IMR-90 (cell line): Measurements from ENCODE around the gene RAB40C. TPM values are rescaled to one million over a fixed set of nuclear protein-coding genes. Genes with fewer than 3 reads are reported as not detected.

ENCODE experiments used
- ATAC-seq: fragments of 200-7000 bp; cut with Tn5 transposase; 2 replicates; pipeline ENCODE4 v1.9.1; 2020; ENCODE audit warnings: low read depth, mild to moderate bottlenecking, moderate library complexity
- BruUV-seq: library from RNA; stranded (reverse); fragments of 400-500 nt; replicated peaks from 2 replicates; lab custom pipeline; 2021; lab: Mats Ljungman, UMichigan
- CTCF ChIA-PET: fragments of 300-600 bp; formaldehyde crosslinking; extraction: SDS; loops from one replicate; lab custom pipeline; 2021; ENCODE audit warnings: antibody characterized with exemption; lab: Yijun Ruan, JAX
- POLR2A ChIA-PET: fragments of 300-600 bp; sonication (Branson Sonifier 250); formaldehyde crosslinking; loops from one replicate; lab custom pipeline; 2022; ENCODE audit warnings: antibody characterized with exemption; ENCODE audit not compliant: unreplicated experiment; lab: Charles Lee
- DNase-seq: peaks from one replicate; pipeline ENCODE4 v3.0.0; 2013
- H2AFZ ChIP-seq: replicated peaks from 2 replicates; pipeline ENCODE3; 2013; ENCODE audit warnings: low read length, mild to moderate bottlenecking; ENCODE audit not compliant: poor library complexity
- H2AK5ac ChIP-seq: 2 replicates; pipeline ENCODE4 v1.6.1; 2013; ENCODE audit warnings: low read depth, low read length, inconsistent platforms
- H2AK9ac ChIP-seq: replicated peaks from 2 replicates; pipeline ENCODE3; 2013; ENCODE audit warnings: mild to moderate bottlenecking, low read depth, low read length, moderate library complexity; ENCODE audit not compliant: poor library complexity
- H2BK120ac ChIP-seq: 2 replicates; pipeline ENCODE4 v1.6.1; 2013; ENCODE audit warnings: low read depth, low read length, inconsistent platforms
- H2BK15ac ChIP-seq: 3 replicates; pipeline ENCODE4 v1.6.1; 2013; ENCODE audit warnings: low read depth, low read length, inconsistent platforms
- H2BK20ac ChIP-seq: 2 replicates; pipeline ENCODE4 v1.6.1; 2013; ENCODE audit warnings: low read depth, mild to moderate bottlenecking, inconsistent platforms, low read length, moderate library complexity
- H2BK5ac ChIP-seq: 2 replicates; pipeline ENCODE4 v1.6.1; 2013; ENCODE audit warnings: mild to moderate bottlenecking, low read depth, low read length, inconsistent platforms; ENCODE audit not compliant: poor library complexity, severe bottlenecking
- H3K14ac ChIP-seq: replicated peaks from 2 replicates; pipeline ENCODE4 v1.6.1; 2013; ENCODE audit warnings: low read depth, low read length, inconsistent platforms
- H3K18ac ChIP-seq: 2 replicates; pipeline ENCODE4 v1.6.1; 2013; ENCODE audit warnings: low read depth, low read length, control low read depth
- H3K23ac ChIP-seq: 2 replicates; pipeline ENCODE4 v1.6.1; 2013; ENCODE audit warnings: low read depth, low read length, inconsistent platforms
- H3K27ac ChIP-seq: 2 replicates; pipeline ENCODE4 v1.5.1; 2013; ENCODE audit warnings: mild to moderate bottlenecking, control low read depth, low read length; ENCODE audit not compliant: insufficient read depth
- H3K27me3 ChIP-seq: 2 replicates; pipeline ENCODE4 v1.6.1; 2013; ENCODE audit warnings: low read length; ENCODE audit not compliant: control insufficient read depth, insufficient read depth
- H3K36me3 ChIP-seq: 2 replicates; pipeline ENCODE4 v1.6.1; 2013; ENCODE audit warnings: low read length, mixed read lengths; ENCODE audit not compliant: control insufficient read depth, insufficient read depth
- H3K4ac ChIP-seq: 2 replicates; pipeline ENCODE4 v1.6.1; 2013; ENCODE audit warnings: low read depth, low read length, inconsistent platforms
- H3K4me1 ChIP-seq: 2 replicates; pipeline ENCODE4 v1.6.1; 2013; ENCODE audit warnings: low read length, mixed read lengths; ENCODE audit not compliant: control insufficient read depth, insufficient read depth
- H3K4me2 ChIP-seq: 2 replicates; pipeline ENCODE4 v1.6.1; 2013; ENCODE audit warnings: low read depth, mild to moderate bottlenecking, control low read depth, low read length, moderate library complexity
- H3K4me3 ChIP-seq: 2 replicates; pipeline ENCODE4 v1.5.1; 2013; ENCODE audit warnings: low read depth, mild to moderate bottlenecking, control low read depth, low read length, moderate library complexity; ENCODE audit not compliant: insufficient read depth
- H3K56ac ChIP-seq: 2 replicates; pipeline ENCODE4 v1.6.1; 2013; ENCODE audit warnings: low read length, inconsistent platforms; ENCODE audit not compliant: insufficient read depth; ENCODE audit errors: extremely low read depth
- H3K79me1 ChIP-seq, 2 experiments: 2 replicates each; pipeline ENCODE4 v1.6.1; 2013; ENCODE audit warnings: low read length in 2 of 2, inconsistent platforms in 1 of 2, low read depth in 1 of 2
- H3K9ac ChIP-seq: 2 replicates; pipeline ENCODE4 v1.6.1; 2013; ENCODE audit warnings: low read depth, low read length, control low read depth
- H3K9me1 ChIP-seq: 2 replicates; pipeline ENCODE4 v1.6.1; 2013; ENCODE audit warnings: low read length, inconsistent platforms; ENCODE audit not compliant: insufficient read depth
- H3K9me3 ChIP-seq: 2 replicates; pipeline ENCODE4 v1.6.1; 2013; ENCODE audit warnings: low read length; ENCODE audit not compliant: control insufficient read depth, insufficient read depth
- H4K20me1 ChIP-seq: 2 replicates; pipeline ENCODE4 v1.6.1; 2013; ENCODE audit warnings: low read length, inconsistent platforms; ENCODE audit not compliant: insufficient read depth
- H4K5ac ChIP-seq: 2 replicates; pipeline ENCODE4 v1.6.1; 2013; ENCODE audit warnings: mild to moderate bottlenecking, low read depth, low read length, control low read depth
- H4K8ac ChIP-seq, 2 experiments: 2 replicates each; pipeline ENCODE4 v1.6.1; 2013; ENCODE audit warnings: low read depth in 2 of 2, low read length in 2 of 2, control low read depth in 1 of 2, inconsistent platforms in 1 of 2
- H4K91ac ChIP-seq: 2 replicates; pipeline ENCODE4 v1.6.1; 2013; ENCODE audit warnings: low read depth, low read length, inconsistent platforms; ENCODE audit not compliant: insufficient read depth
- BHLHE40 ChIP-seq: fragments of 150-350 bp; IDR thresholded peaks from 2 replicates; pipeline ENCODE4 v1.6.1; 2016; ENCODE audit warnings: mild to moderate bottlenecking, low read depth, low read length
- CEBPB ChIP-seq: IDR thresholded peaks from 2 replicates; pipeline ENCODE4 v1.6.1; 2012; ENCODE audit warnings: low read depth, low read length, improper control_type of control experiment
- CHD1 ChIP-seq: IDR thresholded peaks from 2 replicates; pipeline ENCODE4 v1.6.1; 2012; ENCODE audit warnings: low read depth, low read length, improper control_type of control experiment
- CTCF ChIP-seq: conservative IDR thresholded peaks from 2 replicates; pipeline ENCODE4 v1.5.1; 2012; ENCODE audit warnings: mild to moderate bottlenecking, low read depth, low read length, improper control_type of control experiment
- ELK1 ChIP-seq: fragments of 150-350 bp; IDR thresholded peaks from 2 replicates; pipeline ENCODE4 v1.6.1; 2016; ENCODE audit warnings: low read depth, mild to moderate bottlenecking, low read length, moderate library complexity, borderline replicate concordance
- MAFK ChIP-seq: IDR thresholded peaks from 2 replicates; pipeline ENCODE4 v1.6.1; 2012; ENCODE audit warnings: low read depth, low read length, improper control_type of control experiment
- MXI1 ChIP-seq: IDR thresholded peaks from 2 replicates; pipeline ENCODE4 v1.6.1; 2012; ENCODE audit warnings: low read depth, mild to moderate bottlenecking, low read length, moderate library complexity, borderline replicate concordance
- NFE2L2 ChIP-seq: fragments of 150-350 bp; IDR thresholded peaks from 2 replicates; pipeline ENCODE4 v1.6.1; 2016; ENCODE audit warnings: low read depth, mild to moderate bottlenecking, low read length
- RCOR1 ChIP-seq: IDR thresholded peaks from 2 replicates; pipeline ENCODE4 v1.6.1; 2012; ENCODE audit warnings: mild to moderate bottlenecking, low read length, improper control_type of control experiment; ENCODE audit not compliant: insufficient replicate concordance
- RFX5 ChIP-seq: IDR thresholded peaks from 2 replicates; pipeline ENCODE4 v1.8.0; 2012; ENCODE audit warnings: low read depth, mild to moderate bottlenecking, low read length, moderate library complexity
- SMC3 ChIP-seq: fragments of 150-350 bp; IDR thresholded peaks from 2 replicates; pipeline ENCODE4 v1.6.1; 2016; ENCODE audit warnings: low read depth, mild to moderate bottlenecking, antibody characterized with exemption, low read length, moderate library complexity
- USF2 ChIP-seq: fragments of 150-350 bp; IDR thresholded peaks from 2 replicates; pipeline ENCODE4 v1.6.1; 2017; ENCODE audit warnings: mild to moderate bottlenecking, antibody characterized with exemption, low read length, low read depth
- WGBS, 2 experiments: methylation state at CpG; one replicate each; pipeline versions ENCODE4 v1.1.5 to v1.1.7; 2013; ENCODE audit warnings: missing lambda C conversion rate in 2 of 2; ENCODE audit not compliant: insufficient read length in 1 of 2; ENCODE audit errors: extremely low coverage in 2 of 2; 5-methylcytosine and 5-hydroxymethylcytosine counted together
- dilution Hi-C: fragments of 300-500 bp; cut with HindIII; formaldehyde crosslinking; loops from one replicate; pipeline ENCODE4 v1.14.3; 2018; ENCODE audit warnings: low sequenced_read_pairs; ENCODE audit not compliant: unreplicated experiment
- in situ Hi-C: fragments of 300-500 bp; cut with MboI; formaldehyde crosslinking; loops from 3 replicates; pipeline ENCODE4 v1.14.3; 2019; ENCODE audit warnings: low sequenced_read_pairs, inconsistent platforms, mixed read lengths
- intact Hi-C: fragments of 100-400 bp; cut with micrococcal nuclease; formaldehyde crosslinking; loops from 2 replicates; pipeline ENCODE4 v1.10.0; 2022
- polyA plus RNA-seq, 3 experiments: library from polyadenylated mRNA; depleted of rRNA; stranded (reverse); fragments of >200 nt; gene quantifications; 2 replicates each; pipeline ENCODE4 v1.2.3, GENCODE V29; 2012; ENCODE audit warnings: low replicate concordance in 1 of 3
- total RNA-seq: library from RNA; depleted of rRNA; stranded (reverse); fragments of >200 nt; gene quantifications from 2 replicates; pipeline ENCODE4 v1.2.3, GENCODE V29; 2012

RAB40C gene
- total and polyA plus RNA-seq, 2 of the 4 experiments (the other 2 are of a cell fraction): 6.8 to 13.7 TPM

GRCh38 chr16:654034-654433, 64.2 kb downstream of the RAB40C start:
- no TSS peak for BruUV-seq
- Histone ChIP-seq H3K9me1 (peaks cover 7% of the 10 kb centered on the region; the same call in 1 of the 2 replicates), H3K27me3 (no peaks in the 10 kb centered on the region), H4K5ac (no peak overlapping the region), H3K9me3 (no peaks in the 10 kb centered on the region), H2BK5ac (no peak overlapping the region), H3K4ac (no peak overlapping the region), H3K4me2 (no peak overlapping the region), H3K9ac (no peak overlapping the region), H2BK15ac (no peak overlapping the region), H4K8ac (no peak overlapping the region), H3K14ac (no peak overlapping the region), H3K36me3 (peaks cover 4% of the 10 kb centered on the region; the same call in 1 of the 2 replicates), H3K4me1 (peaks cover 5% of the 10 kb centered on the region), H2BK120ac (no peak overlapping the region), H2AK9ac (no peak overlapping the region), H3K56ac (no peak overlapping the region), H2BK20ac (no peak overlapping the region), H3K18ac (no peak overlapping the region), H3K23ac (no peak overlapping the region), H4K91ac (no peak overlapping the region), H2AK5ac (no peak overlapping the region), H3K79me1 (peaks cover 4 to 11% of the 10 kb centered on the region in 2 experiments; a peak in 2 of 4 replicates), H2AFZ (no peak overlapping the region), H4K20me1 (no peaks in the 10 kb centered on the region), H3K4me3 (no peak overlapping the region), H3K27ac (no peak overlapping the region)
- POLR2A ChIA-PET: interaction anchor here (0.6 kb wide), 1 partner anchor 204 kb away, joined by 3 read pairs; no protein-coding TSS in a partner anchor
- in situ Hi-C loops: no loop called here
- no peak for TF ChIP-seq USF2
- no peak for TF ChIP-seq CEBPB
- no peak for TF ChIP-seq ELK1
- no peak for TF ChIP-seq RFX5
- no peak for TF ChIP-seq CHD1
- TF ChIP-seq CTCF: no peak
- no peak for TF ChIP-seq SMC3
- no peak for TF ChIP-seq MAFK
- TF ChIP-seq BHLHE40: no peak
- no peak for TF ChIP-seq NFE2L2
- no peak for TF ChIP-seq MXI1
- TF ChIP-seq RCOR1: no peak
- DNase-seq (no peak), ATAC-seq (no peak)
- intact Hi-C loops: no loop called here
- WGBS, 2 experiments: 87% methylated on average over 9 of the region's 12 CpGs; no CpG with 5 or more reads in 1 of the 2 experiments
- CTCF ChIA-PET: no interaction called here
- dilution Hi-C loops: no loop called here
